ENCODE results near the gene IL21R.

IL21R gene

DNA sequence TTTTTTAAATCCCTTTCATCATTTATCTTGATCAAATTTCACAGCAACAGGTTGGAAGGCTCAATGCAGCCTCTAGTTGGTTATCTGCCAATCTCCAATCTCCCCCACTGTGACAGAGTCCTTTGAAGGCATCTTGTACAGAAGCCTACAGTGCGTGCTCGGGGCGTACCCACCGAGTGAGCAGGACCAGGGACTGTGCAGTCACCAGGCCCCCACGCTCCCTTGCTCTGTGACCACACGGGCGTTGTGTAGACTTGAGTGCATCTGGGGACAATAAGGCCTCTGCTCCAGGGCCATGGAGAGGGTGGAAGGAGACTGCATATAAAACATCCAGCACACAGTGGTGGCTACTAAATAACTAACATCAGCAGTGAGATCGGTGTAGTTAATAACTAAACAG lies 84.4 kb downstream of the IL21R start:
- H3K27ac ChIP-seq = no peak overlapping the region
- H3K4me3 ChIP-seq (ENCODE audit: low read depth in 1 of 2, low read length in 1 of 2) = no peak overlapping the region

DNA sequence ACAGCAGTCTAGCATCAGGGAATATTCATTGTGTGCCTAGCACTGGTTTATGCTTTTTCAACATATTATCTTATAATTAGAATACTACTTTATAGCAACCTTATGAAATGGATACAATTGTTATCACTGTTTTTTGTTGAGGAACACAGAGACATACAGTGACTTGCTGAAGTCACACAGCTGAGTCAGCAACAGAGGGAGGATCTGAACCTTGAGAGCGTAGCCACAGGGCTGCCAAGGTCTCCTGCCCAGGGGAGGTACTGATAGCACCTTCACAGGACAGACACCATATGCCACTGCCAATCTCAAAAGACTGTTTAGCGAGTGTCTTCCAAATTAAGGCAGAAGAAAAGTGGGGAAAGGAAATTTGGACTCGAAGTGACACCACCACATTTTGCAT lies 84.8 kb downstream of the IL21R start:
- Histone ChIP-seq H3K4me1 (ENCODE audit: control insufficient read depth in 1 of 2, insufficient read depth in 1 of 2, low read depth in 1 of 2, low read length in 1 of 2) (no peaks in the 10 kb centered on the region), H3K9me3 (no peaks in the 10 kb centered on the region), H3K27ac (no peak overlapping the region), H3K4me3 (ENCODE audit: low read depth in 1 of 2, low read length in 1 of 2) (no peak overlapping the region), H3K36me3 (peaks cover 100% of the 10 kb centered on the region), H3K27me3 (no peaks in the 10 kb centered on the region)
- TF ChIP-seq, protein P1, sequence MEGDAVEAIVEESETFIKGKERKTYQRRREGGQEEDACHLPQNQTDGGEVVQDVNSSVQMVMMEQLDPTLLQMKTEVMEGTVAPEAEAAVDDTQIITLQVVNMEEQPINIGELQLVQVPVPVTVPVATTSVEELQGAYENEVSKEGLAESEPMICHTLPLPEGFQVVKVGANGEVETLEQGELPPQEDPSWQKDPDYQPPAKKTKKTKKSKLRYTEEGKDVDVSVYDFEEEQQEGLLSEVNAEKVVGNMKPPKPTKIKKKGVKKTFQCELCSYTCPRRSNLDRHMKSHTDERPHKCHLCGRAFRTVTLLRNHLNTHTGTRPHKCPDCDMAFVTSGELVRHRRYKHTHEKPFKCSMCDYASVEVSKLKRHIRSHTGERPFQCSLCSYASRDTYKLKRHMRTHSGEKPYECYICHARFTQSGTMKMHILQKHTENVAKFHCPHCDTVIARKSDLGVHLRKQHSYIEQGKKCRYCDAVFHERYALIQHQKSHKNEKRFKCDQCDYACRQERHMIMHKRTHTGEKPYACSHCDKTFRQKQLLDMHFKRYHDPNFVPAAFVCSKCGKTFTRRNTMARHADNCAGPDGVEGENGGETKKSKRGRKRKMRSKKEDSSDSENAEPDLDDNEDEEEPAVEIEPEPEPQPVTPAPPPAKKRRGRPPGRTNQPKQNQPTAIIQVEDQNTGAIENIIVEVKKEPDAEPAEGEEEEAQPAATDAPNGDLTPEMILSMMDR (IDR thresholded peaks at IDR 0.05) = no peak

More for the DNA sequence above, 84.4 kb downstream of the IL21R start:
- TF ChIP-seq, protein P1 (IDR thresholded peaks at IDR 0.05) = no peak
- H3K9me3 ChIP-seq = no peaks in the 10 kb centered on the region
- no peaks in the 10 kb centered on the region for H3K27me3 ChIP-seq
- H3K36me3 ChIP-seq = peaks cover 100% of the 10 kb centered on the region
- no peaks in the 10 kb centered on the region for H3K4me1 ChIP-seq (ENCODE audit: control insufficient read depth in 1 of 2, insufficient read depth in 1 of 2, low read depth in 1 of 2, low read length in 1 of 2)

DNA sequence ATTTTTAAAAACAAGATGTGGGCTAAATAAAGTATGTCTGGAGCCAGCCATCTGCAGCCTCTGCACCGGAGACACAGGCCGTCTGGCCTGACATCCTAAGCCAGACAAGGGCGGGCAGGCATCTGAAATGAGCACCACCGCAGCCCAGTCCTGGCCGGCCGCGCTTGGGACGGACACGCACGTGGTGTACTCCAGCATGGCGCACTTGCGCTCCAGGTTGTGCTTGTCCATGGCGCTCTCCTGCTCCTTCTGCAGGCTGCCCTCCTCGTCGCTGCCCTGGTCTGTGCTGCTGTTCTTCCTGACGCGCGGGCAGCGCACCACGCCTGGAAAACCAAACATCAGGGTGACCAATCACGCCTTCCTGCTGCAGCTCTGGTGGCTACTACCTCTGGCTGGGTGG lies 87.4 kb downstream of the IL21R start:
- Histone ChIP-seq H3K4me1 (ENCODE audit: control insufficient read depth in 1 of 2, insufficient read depth in 1 of 2, low read depth in 1 of 2, low read length in 1 of 2) (no peaks in the 10 kb centered on the region), H3K27me3 (no peaks in the 10 kb centered on the region), H3K27ac (no peak overlapping the region), H3K9me3 (no peaks in the 10 kb centered on the region), H3K4me3 (ENCODE audit: low read depth in 1 of 2, low read length in 1 of 2) (no peak overlapping the region), H3K36me3 (peaks cover 100% of the 10 kb centered on the region)
- TF ChIP-seq, protein P1 (IDR thresholded peaks at IDR 0.05) = no peak

DNA sequence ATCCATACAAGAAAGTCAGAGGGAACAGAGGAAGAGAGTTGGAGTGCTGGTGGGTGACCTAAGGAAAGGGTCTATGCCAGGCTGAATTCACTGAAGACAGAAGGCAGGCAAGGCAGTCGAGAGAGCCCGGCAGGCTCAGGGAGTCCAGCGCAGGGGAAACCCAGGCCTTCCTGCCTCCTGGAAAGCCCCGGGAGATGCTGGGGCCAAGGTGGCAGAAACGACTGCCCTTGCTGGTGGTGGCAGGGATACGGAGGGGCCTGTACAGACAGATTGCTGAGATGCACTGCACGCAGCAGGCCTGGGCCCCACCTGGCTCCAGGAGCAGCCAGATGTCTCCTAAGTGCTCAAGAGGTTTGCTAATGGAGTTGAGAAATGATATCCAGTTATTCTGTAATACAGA lies 87.9 kb downstream of the IL21R start:
- Histone ChIP-seq H3K4me3 (ENCODE audit: low read depth in 1 of 2, low read length in 1 of 2) (no peak overlapping the region), H3K4me1 (ENCODE audit: control insufficient read depth in 1 of 2, insufficient read depth in 1 of 2, low read depth in 1 of 2, low read length in 1 of 2) (no peaks in the 10 kb centered on the region), H3K9me3 (no peaks in the 10 kb centered on the region), H3K27me3 (no peaks in the 10 kb centered on the region), H3K27ac (no peak overlapping the region), H3K36me3 (peaks cover 100% of the 10 kb centered on the region)
- TF ChIP-seq, protein P1 (IDR thresholded peaks at IDR 0.05) = no peak

DNA sequence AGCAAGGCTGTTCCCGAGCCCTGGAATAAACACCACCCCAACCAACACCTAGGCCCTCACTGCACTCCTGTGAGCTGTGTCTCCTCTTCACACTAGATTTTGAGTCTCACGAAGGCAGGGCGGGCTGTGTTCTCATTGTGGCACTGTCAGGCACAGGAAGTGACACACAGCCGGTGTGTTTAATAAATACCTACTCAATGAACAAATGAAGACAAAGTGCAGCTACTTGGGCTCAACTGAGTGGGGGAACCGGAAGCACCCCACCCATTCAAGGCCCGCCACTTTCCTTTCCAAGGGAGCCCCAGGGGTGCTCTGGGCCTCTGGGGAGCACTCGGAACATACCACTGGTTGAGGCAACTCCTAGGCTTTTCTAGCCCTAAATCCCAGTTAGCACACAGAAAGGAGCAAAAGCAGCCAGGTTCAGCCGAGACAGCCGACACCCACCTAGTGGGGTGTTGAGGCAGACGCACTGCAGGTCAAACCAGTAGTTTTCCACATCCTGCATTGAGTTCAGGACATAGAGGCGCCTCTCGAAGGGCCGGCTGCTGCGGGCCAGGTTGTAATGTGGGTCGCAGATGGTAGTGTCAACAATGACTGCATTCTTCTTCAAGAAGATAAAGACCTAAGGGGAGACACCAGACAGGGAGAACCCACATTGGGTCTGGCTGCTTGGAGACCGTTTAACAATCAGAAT lies 90.1 kb downstream of the IL21R start:
- TF ChIP-seq, protein P1 (IDR thresholded peaks at IDR 0.05) = no peak
- no peak overlapping the region for H3K4me3 ChIP-seq (ENCODE audit: low read depth in 1 of 2, low read length in 1 of 2)
- H3K9me3 ChIP-seq = no peaks in the 10 kb centered on the region
- H3K27ac ChIP-seq = no peak overlapping the region
- no peaks in the 10 kb centered on the region for H3K4me1 ChIP-seq (ENCODE audit: control insufficient read depth in 1 of 2, insufficient read depth in 1 of 2, low read depth in 1 of 2, low read length in 1 of 2)
- no peaks in the 10 kb centered on the region for H3K27me3 ChIP-seq
- H3K36me3 ChIP-seq = peaks cover 100% of the 10 kb centered on the region

Data from neutrophil (primary cell).